Right lobe of liver (tissue), 4 donors: ENCODE measurements around the gene C1QTNF6.

Experiments used
- CTCF ChIP-seq, 4 donors: fragments of 200-600 bp in 3 of 4; fragments of 450-650 bp in 1 of 4; IDR thresholded peaks; one replicate each; pipeline versions ENCODE4 v1.5.1 to v1.8.0; 2016 to 2022; ENCODE audit warnings: antibody characterized with exemption in 4 of 4, mild to moderate bottlenecking in 2 of 4
- POLR2A ChIP-seq: fragments of 450-650 bp; IDR thresholded peaks from one replicate; pipeline ENCODE4 v1.6.1; 2017; ENCODE audit warnings: antibody characterized with exemption, mild to moderate bottlenecking
- donor health status: DM: no; HTN: no; CAD: no.
- donor health status: DM: no; HTN: no; CAD: no.
- donor health status: DM: no; HTN: yes; CAD: no.

- no peak for TF ChIP-seq CTCF (IDR thresholded peaks at IDR 0.05)
- no peak for TF ChIP-seq POLR2A
Measured at GRCh38 chr22:37230673-37231405, 42.8 kb upstream of the C1QTNF6 start.
